GM12872 (cell line): ENCODE results near the gene SF1.

Experiments used
- TF ChIP-seq, protein P1 (sequence below): IDR thresholded peaks from 3 replicates; pipeline ENCODE4 v1.5.1; 2011; ENCODE audit warnings: low read depth, mild to moderate bottlenecking, low read length, moderate library complexity; ENCODE audit not compliant: insufficient read depth

SF1 gene

DNA sequence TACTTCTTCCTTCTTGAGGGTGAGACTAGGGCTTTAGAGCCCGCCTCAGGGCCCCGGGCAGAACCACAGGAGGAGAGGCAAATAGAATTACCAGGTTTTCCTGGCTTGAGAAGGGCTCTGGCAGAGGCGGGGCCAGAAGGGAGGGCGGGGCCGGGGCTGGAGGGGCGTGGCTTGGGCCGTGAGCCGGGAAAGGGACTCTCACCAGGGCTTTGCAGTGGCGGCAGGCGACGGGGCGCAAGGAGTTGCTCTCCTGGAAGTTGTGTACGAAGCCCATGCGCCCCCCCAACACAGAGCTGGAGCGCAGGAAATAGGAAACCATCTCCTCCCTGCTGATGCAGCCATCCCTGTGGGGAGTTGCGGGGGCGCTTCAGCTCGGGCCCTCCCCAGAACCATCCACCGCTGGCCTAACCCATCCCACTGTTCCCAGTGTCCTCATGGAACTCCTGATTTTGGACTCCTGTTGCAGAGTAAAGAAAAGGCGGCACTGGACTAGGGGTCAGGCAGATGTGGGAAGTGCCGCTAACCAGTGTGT lies 48.4 kb downstream of the SF1 start:
- TF ChIP-seq, protein P1, sequence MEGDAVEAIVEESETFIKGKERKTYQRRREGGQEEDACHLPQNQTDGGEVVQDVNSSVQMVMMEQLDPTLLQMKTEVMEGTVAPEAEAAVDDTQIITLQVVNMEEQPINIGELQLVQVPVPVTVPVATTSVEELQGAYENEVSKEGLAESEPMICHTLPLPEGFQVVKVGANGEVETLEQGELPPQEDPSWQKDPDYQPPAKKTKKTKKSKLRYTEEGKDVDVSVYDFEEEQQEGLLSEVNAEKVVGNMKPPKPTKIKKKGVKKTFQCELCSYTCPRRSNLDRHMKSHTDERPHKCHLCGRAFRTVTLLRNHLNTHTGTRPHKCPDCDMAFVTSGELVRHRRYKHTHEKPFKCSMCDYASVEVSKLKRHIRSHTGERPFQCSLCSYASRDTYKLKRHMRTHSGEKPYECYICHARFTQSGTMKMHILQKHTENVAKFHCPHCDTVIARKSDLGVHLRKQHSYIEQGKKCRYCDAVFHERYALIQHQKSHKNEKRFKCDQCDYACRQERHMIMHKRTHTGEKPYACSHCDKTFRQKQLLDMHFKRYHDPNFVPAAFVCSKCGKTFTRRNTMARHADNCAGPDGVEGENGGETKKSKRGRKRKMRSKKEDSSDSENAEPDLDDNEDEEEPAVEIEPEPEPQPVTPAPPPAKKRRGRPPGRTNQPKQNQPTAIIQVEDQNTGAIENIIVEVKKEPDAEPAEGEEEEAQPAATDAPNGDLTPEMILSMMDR, result no peak

DNA sequence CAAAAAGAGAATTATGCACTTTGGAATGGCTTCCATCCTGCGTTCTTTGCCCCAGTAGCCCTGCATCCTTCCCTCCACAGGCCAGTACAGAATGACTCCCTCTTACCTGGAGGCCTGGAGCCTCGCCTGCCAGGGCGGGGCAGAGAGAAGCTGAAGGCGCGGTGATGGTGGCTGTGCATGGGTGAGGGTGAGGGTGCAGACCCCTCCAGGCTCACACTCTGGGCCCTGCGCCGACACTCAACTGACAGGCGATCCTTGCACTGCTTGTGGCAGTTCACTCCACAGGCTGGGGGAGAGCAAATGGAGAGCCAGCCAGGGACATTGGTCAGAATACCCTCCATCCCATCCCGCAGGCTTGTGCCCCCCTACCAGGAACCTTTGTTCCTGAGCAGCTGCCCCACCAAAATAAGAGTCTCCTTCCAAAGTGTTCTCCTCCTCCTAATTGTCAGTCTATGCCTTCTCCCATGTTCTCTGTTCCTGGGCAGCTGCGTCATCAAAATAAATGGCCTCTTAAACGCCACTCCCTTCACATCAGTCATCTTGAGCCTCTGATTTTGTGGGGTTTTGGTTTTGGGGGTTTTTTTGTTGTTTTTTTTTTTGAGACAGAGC lies 49.5 kb downstream of the SF1 start:
- TF ChIP-seq, protein P1, result no peak

DNA sequence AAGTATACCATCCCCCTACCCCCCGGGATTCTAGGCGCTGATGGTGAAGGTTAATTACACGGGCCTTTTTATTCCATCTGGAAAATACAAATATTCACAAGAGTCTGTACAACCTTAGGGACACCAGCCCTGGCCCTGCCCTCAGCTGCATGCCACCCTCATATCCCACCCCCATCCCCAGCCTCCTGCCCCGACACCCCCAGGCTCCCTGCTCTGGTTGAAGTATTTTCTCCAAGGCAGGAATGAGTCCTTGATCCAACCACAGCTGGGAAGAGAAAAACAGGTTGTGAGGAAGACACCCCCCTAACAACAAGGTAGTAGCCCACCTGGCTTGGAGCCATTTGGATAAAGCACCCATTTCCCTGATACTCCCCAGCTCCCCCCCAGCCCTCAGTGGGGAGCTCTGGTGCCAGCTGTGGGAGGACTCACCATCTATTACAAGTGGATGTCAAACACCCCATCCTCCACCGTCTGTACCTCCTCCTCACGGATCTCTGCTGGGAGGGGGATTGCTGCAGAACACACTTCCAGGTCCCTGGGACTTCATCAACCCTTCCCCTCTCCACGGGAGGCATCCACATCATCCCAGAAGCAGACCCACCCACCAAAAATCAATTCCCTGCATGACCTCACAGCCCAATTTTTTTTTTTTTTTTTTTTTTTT lies 51.3 kb downstream of the SF1 start:
- TF ChIP-seq, protein P1, result no peak

DNA sequence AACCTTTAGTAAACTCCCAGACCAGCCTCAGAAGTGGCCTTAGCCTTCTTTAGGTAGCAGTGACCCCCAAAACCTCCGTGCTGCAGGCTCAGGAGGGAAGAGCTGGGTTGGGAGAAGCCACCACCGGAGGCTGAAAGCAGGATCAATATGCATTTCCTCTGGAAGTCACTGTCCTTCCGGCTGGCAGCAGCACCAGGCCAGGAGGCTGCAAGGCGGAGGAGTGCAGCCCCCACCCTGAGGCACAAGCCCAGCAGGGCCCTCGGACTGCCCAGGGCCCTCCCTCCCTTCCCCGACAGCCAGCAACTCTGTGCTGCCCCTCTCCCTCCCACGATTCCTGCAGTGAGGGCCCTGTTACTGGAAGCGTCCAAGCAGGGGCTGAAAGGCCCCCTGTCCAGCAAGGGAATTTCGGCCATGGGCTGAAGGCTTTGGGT lies 52.1 kb downstream of the SF1 start:
- TF ChIP-seq, protein P1, result no peak

DNA sequence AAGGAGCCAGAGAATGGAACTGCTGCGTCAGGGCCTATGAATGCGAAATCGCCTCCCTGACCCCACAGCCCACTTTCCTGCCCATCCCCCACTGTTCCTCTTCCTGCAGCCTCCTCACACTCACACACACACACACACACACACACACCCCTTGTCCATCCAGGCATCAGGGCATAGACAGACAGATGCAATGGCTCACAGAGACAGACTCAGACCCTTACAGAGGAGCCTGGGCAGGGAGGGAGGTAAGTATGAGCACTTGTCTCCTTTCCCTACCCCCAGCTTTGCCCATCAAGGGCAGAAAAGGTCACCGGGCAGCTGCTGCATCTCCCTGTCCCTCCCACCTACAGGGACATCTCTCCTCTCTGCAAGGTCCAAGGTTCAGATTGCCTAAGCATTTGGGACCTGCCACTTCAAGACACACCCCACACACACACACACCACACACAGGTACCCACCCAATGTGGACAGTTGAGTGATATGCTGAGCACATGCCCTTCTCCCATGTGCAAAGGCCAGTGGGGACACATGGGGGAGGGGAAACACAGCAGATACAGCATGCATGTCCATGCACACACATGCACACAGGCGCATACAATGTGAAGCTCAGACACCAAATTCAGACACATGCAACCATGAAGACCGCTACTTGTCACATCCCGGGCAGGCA lies 53.3 kb downstream of the SF1 start:
- TF ChIP-seq, protein P1, result no peak

DNA sequence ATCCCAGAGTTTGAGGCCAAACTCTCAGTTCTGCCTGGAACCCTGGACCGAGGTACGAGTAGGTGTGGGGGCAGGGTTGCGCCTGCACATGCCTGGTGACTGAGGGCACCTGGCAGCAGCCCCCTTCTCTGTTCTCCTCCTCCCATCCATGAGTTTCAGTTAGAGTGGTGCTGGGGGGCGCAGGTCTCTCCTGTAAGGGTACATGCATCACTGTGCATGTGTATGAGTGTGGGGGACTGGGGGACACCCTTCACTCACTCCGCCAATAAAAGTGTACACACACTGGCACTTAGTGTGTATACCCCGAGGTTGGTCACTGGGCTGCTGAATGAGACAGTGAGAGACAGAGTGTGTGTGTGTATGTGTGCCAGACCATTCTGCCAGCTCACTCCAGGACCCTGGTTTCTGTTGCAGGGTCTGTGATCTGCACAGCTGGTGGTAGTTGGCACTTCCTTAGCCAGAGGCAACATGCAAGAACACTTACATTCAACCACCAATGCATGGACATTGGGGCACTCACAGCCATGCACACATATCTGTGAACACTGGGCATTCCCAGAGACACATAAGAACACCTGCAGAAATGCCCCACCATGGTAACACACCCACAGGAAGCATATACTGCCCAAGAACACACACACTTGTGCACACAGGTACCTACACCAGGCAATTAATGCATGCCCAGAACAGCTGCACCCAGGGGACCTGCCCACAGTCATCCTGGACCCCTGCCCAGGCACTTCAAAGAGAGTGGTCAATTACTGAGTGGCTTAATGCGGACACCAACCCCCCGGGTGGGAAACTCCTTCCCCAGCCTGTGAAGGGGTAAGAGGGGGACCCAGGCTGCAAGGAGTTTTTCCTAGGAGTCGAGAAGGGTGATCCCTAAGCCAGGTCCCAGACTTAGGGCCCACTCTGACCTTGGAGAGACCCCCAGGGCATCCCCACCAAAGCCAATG lies 54.2 kb downstream of the SF1 start:
- TF ChIP-seq, protein P1, result no peak
